Measurements from ENCODE around the gene NXPH3. TPM values are rescaled to one million over a fixed set of nuclear protein-coding genes. Genes with fewer than 3 reads are reported as not detected.

The NXPH3 gene
- total RNA-seq, 1 donor from 2014 or later, result 0.52 TPM

- Histone ChIP-seq H3K36me3 (ENCODE audit: control insufficient read depth in 3 of 3, insufficient read depth in 3 of 3, low read length in 3 of 3) (peaks cover 22 to 64% (median 53%) of the 10 kb centered on the region in 3 donors), H3K4me3 (ENCODE audit: low read length in 3 of 3) (no peak overlapping the region), H3K4me1 (ENCODE audit: control insufficient read depth in 3 of 3, insufficient read depth in 3 of 3, low read length in 3 of 3) (peaks cover 0 to 13% (median 9%) of the 10 kb centered on the region in 3 donors), H3K27me3 (ENCODE audit: control insufficient read depth in 3 of 3, insufficient read depth in 3 of 3, low read length in 3 of 3) (no peaks in the 10 kb centered on the region), H3K9me3 (ENCODE audit: control insufficient read depth in 3 of 3, low read length in 3 of 3) (no peaks in the 10 kb centered on the region), H3K27ac (ENCODE audit: low read depth, low read length) (no peak overlapping the region), H3K9ac (ENCODE audit: low read depth in 1 of 3, low read length in 3 of 3) (no peak overlapping the region)
These were observed 23.2 kb downstream of the NXPH3 start for GRCh38 chr17:49598918-49599317.

- Histone ChIP-seq H3K4me3 (ENCODE audit: low read length in 3 of 3) (no peak overlapping the region), H3K27ac (ENCODE audit: low read depth, low read length) (no peak overlapping the region), H3K9ac (ENCODE audit: low read depth in 1 of 3, low read length in 3 of 3) (no peak overlapping the region), H3K36me3 (ENCODE audit: control insufficient read depth in 3 of 3, insufficient read depth in 3 of 3, low read length in 3 of 3) (peaks cover 30 to 67% (median 56%) of the 10 kb centered on the region in 3 donors), H3K9me3 (ENCODE audit: control insufficient read depth in 3 of 3, low read length in 3 of 3) (no peaks in the 10 kb centered on the region), H3K4me1 (ENCODE audit: control insufficient read depth in 3 of 3, insufficient read depth in 3 of 3, low read length in 3 of 3) (peaks cover 0 to 13% (median 9%) of the 10 kb centered on the region in 3 donors), H3K27me3 (ENCODE audit: control insufficient read depth in 3 of 3, insufficient read depth in 3 of 3, low read length in 3 of 3) (no peaks in the 10 kb centered on the region)
These were observed 25.3 kb downstream of the NXPH3 start for GRCh38 chr17:49600949-49601348.

GRCh38 chr17:49602783-49603182, 27.1 kb downstream of the NXPH3 start:
- Histone ChIP-seq H3K36me3 (ENCODE audit: control insufficient read depth in 3 of 3, insufficient read depth in 3 of 3, low read length in 3 of 3) (peaks cover 30 to 66% (median 56%) of the 10 kb centered on the region in 3 donors), H3K27ac (ENCODE audit: low read depth, low read length) (peak overlapping the region; percentile 15)

DNA sequence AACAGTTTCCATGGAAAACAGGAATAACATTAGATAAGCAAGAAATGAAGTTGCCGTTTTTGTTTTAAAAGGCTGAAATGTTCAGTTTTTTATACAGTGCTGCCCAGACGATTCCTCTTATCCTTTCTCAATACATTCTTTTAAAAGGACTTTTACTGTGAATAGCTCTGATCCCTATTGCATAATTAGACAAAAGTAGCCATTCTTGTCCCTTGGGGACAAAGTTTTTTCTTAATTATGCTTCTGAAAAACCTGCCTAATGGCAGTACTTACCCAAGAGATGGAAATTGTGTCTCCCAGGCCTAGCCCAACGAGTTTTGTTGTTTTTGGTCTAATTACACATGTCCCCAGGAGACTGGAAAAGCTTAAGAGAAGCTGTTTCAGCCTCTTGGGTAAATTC, 27.6 kb downstream of the NXPH3 start:
- H3K9me3 ChIP-seq (ENCODE audit: control insufficient read depth in 3 of 3, low read length in 3 of 3), result no peaks in the 10 kb centered on the region
- H3K27me3 ChIP-seq (ENCODE audit: control insufficient read depth in 3 of 3, insufficient read depth in 3 of 3, low read length in 3 of 3), result no peaks in the 10 kb centered on the region
- peaks cover 0 to 13% (median 5%) of the 10 kb centered on the region in 3 donors for H3K4me1 ChIP-seq (ENCODE audit: control insufficient read depth in 3 of 3, insufficient read depth in 3 of 3, low read length in 3 of 3)
- no peak overlapping the region for H3K9ac ChIP-seq (ENCODE audit: low read depth in 1 of 3, low read length in 3 of 3)
- H3K36me3 ChIP-seq (ENCODE audit: control insufficient read depth in 3 of 3, insufficient read depth in 3 of 3, low read length in 3 of 3), result peaks cover 32 to 65% (median 55%) of the 10 kb centered on the region in 3 donors
- H3K27ac ChIP-seq (ENCODE audit: low read depth, low read length), result peak overlapping the region; percentile 15
- H3K4me3 ChIP-seq (ENCODE audit: low read length in 3 of 3), result no peak overlapping the region

More at GRCh38 chr17:49602783-49603182, 27.1 kb downstream of the NXPH3 start:
- H3K4me3 ChIP-seq (ENCODE audit: low read length in 3 of 3), result no peak overlapping the region
- H3K4me1 ChIP-seq (ENCODE audit: control insufficient read depth in 3 of 3, insufficient read depth in 3 of 3, low read length in 3 of 3), result peaks cover 0 to 13% (median 6%) of the 10 kb centered on the region in 3 donors
- H3K9ac ChIP-seq (ENCODE audit: low read depth in 1 of 3, low read length in 3 of 3), result no peak overlapping the region
- H3K27me3 ChIP-seq (ENCODE audit: control insufficient read depth in 3 of 3, insufficient read depth in 3 of 3, low read length in 3 of 3), result no peaks in the 10 kb centered on the region
- H3K9me3 ChIP-seq (ENCODE audit: control insufficient read depth in 3 of 3, low read length in 3 of 3), result no peaks in the 10 kb centered on the region

- Histone ChIP-seq H3K4me1 (ENCODE audit: control insufficient read depth in 3 of 3, insufficient read depth in 3 of 3, low read length in 3 of 3) (peaks cover 0 to 8% (median 5%) of the 10 kb centered on the region in 3 donors), H3K36me3 (ENCODE audit: control insufficient read depth in 3 of 3, insufficient read depth in 3 of 3, low read length in 3 of 3) (peaks cover 34 to 66% (median 57%) of the 10 kb centered on the region in 3 donors), H3K9ac (ENCODE audit: low read depth in 1 of 3, low read length in 3 of 3) (no peak overlapping the region), H3K27me3 (ENCODE audit: control insufficient read depth in 3 of 3, insufficient read depth in 3 of 3, low read length in 3 of 3) (no peaks in the 10 kb centered on the region), H3K9me3 (ENCODE audit: control insufficient read depth in 3 of 3, low read length in 3 of 3) (no peaks in the 10 kb centered on the region), H3K27ac (ENCODE audit: low read depth, low read length) (no peak overlapping the region), H3K4me3 (ENCODE audit: low read length in 3 of 3) (no peak overlapping the region)
These were observed 28.0 kb downstream of the NXPH3 start for GRCh38 chr17:49603720-49604119.

- Histone ChIP-seq H3K36me3 (ENCODE audit: control insufficient read depth in 3 of 3, insufficient read depth in 3 of 3, low read length in 3 of 3) (peaks cover 36 to 68% (median 57%) of the 10 kb centered on the region in 3 donors), H3K27ac (ENCODE audit: low read depth, low read length) (no peak overlapping the region)
These were observed 28.7 kb downstream of the NXPH3 start for GRCh38 chr17:49604314-49604869.

GRCh38 chr17:49610883-49611584, 35.4 kb downstream of the NXPH3 start:
- H3K27ac ChIP-seq (ENCODE audit: low read depth, low read length), result no peak overlapping the region
- no peaks in the 10 kb centered on the region for H3K9me3 ChIP-seq (ENCODE audit: control insufficient read depth in 3 of 3, low read length in 3 of 3)
- H3K4me3 ChIP-seq (ENCODE audit: low read length in 3 of 3), result no peak overlapping the region
- H3K9ac ChIP-seq (ENCODE audit: low read depth in 1 of 3, low read length in 3 of 3), result no peak overlapping the region
- peaks cover 19 to 54% (median 34%) of the 10 kb centered on the region in 3 donors for H3K36me3 ChIP-seq (ENCODE audit: control insufficient read depth in 3 of 3, insufficient read depth in 3 of 3, low read length in 3 of 3)
- H3K4me1 ChIP-seq (ENCODE audit: control insufficient read depth in 3 of 3, insufficient read depth in 3 of 3, low read length in 3 of 3), result peaks cover 12 to 22% (median 17%) of the 10 kb centered on the region in 3 donors
- no peaks in the 10 kb centered on the region for H3K27me3 ChIP-seq (ENCODE audit: control insufficient read depth in 3 of 3, insufficient read depth in 3 of 3, low read length in 3 of 3)

More at GRCh38 chr17:49604314-49604869, 28.7 kb downstream of the NXPH3 start:
- no peak overlapping the region for H3K4me3 ChIP-seq (ENCODE audit: low read length in 3 of 3)
- no peak overlapping the region for H3K9ac ChIP-seq (ENCODE audit: low read depth in 1 of 3, low read length in 3 of 3)
- H3K4me1 ChIP-seq (ENCODE audit: control insufficient read depth in 3 of 3, insufficient read depth in 3 of 3, low read length in 3 of 3), result peaks cover 0 to 8% (median 5%) of the 10 kb centered on the region in 3 donors
- no peaks in the 10 kb centered on the region for H3K9me3 ChIP-seq (ENCODE audit: control insufficient read depth in 3 of 3, low read length in 3 of 3)
- no peaks in the 10 kb centered on the region for H3K27me3 ChIP-seq (ENCODE audit: control insufficient read depth in 3 of 3, insufficient read depth in 3 of 3, low read length in 3 of 3)

DNA sequence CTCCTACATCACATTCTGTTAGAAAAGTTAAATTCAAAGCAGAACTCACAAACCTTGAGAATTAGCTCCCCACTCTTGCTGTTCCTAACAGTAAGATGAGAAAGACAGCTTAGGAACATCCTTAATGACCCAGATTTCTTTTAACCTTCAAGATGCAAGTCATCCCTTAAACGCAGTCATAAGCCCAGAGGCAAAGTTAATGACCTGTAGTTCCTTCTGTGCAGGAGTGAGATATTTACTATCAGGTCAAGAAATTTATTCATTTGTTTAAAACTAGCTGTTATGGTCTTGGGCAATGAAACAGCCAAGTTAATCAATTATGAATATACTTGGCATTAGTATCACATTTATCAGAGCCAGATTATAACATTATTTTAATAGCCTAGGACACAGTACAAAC, 37.1 kb downstream of the NXPH3 start:
- Histone ChIP-seq H3K9ac (ENCODE audit: low read depth in 1 of 3, low read length in 3 of 3) (no peak overlapping the region), H3K4me1 (ENCODE audit: control insufficient read depth in 3 of 3, insufficient read depth in 3 of 3, low read length in 3 of 3) (peaks cover 24 to 32% (median 27%) of the 10 kb centered on the region in 3 donors), H3K9me3 (ENCODE audit: control insufficient read depth in 3 of 3, low read length in 3 of 3) (no peaks in the 10 kb centered on the region), H3K27ac (ENCODE audit: low read depth, low read length) (no peak overlapping the region), H3K36me3 (ENCODE audit: control insufficient read depth in 3 of 3, insufficient read depth in 3 of 3, low read length in 3 of 3) (peaks cover 16 to 47% (median 21%) of the 10 kb centered on the region in 3 donors), H3K27me3 (ENCODE audit: control insufficient read depth in 3 of 3, insufficient read depth in 3 of 3, low read length in 3 of 3) (no peaks in the 10 kb centered on the region), H3K4me3 (ENCODE audit: low read length in 3 of 3) (no peak overlapping the region)

GRCh38 chr17:49613182-49613800, 37.6 kb downstream of the NXPH3 start:
- Histone ChIP-seq H3K9ac (ENCODE audit: low read depth in 1 of 3, low read length in 3 of 3) (no peak overlapping the region), H3K9me3 (ENCODE audit: control insufficient read depth in 3 of 3, low read length in 3 of 3) (no peaks in the 10 kb centered on the region), H3K4me1 (ENCODE audit: control insufficient read depth in 3 of 3, insufficient read depth in 3 of 3, low read length in 3 of 3) (peaks cover 24 to 32% (median 30%) of the 10 kb centered on the region in 3 donors), H3K36me3 (ENCODE audit: control insufficient read depth in 3 of 3, insufficient read depth in 3 of 3, low read length in 3 of 3) (peaks cover 11 to 50% (median 22%) of the 10 kb centered on the region in 3 donors), H3K27me3 (ENCODE audit: control insufficient read depth in 3 of 3, insufficient read depth in 3 of 3, low read length in 3 of 3) (no peaks in the 10 kb centered on the region), H3K27ac (ENCODE audit: low read depth, low read length) (no peak overlapping the region), H3K4me3 (ENCODE audit: low read length in 3 of 3) (no peak overlapping the region)

DNA sequence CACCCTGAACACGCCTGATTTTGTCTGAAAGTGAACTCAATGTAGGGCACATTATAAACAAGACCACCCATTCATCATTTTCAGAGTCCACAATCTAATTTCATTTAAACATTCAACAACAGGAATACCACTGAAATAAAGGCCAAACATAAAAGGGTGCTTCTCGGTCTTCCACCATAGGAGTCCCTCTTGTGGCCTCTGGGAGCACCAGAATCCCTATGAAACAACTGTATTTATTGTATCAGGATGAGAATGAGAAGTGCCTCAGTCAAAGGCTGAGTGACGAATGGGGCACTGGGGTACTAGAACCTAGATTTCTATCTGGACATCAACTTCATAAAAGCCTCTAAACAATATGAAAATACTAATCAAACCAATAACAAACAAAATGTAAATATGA, 40.4 kb downstream of the NXPH3 start:
- Histone ChIP-seq H3K9ac (ENCODE audit: low read depth in 1 of 3, low read length in 3 of 3) (no peak overlapping the region), H3K27ac (ENCODE audit: low read depth, low read length) (peak overlapping the region; percentile 22), H3K4me1 (ENCODE audit: control insufficient read depth in 3 of 3, insufficient read depth in 3 of 3, low read length in 3 of 3) (peaks cover 24 to 30% (median 30%) of the 10 kb centered on the region in 3 donors), H3K9me3 (ENCODE audit: control insufficient read depth in 3 of 3, low read length in 3 of 3) (no peaks in the 10 kb centered on the region), H3K4me3 (ENCODE audit: low read length in 3 of 3) (peak overlapping the region in 1 of 3 donors; percentile 28), H3K27me3 (ENCODE audit: control insufficient read depth in 3 of 3, insufficient read depth in 3 of 3, low read length in 3 of 3) (no peaks in the 10 kb centered on the region), H3K36me3 (ENCODE audit: control insufficient read depth in 3 of 3, insufficient read depth in 3 of 3, low read length in 3 of 3) (peaks cover 17 to 47% (median 26%) of the 10 kb centered on the region in 3 donors)
